Kidney epithelial cell (primary cell): ENCODE results near the gene DOCK10. TPM values are rescaled to one million over a fixed set of nuclear protein-coding genes. Genes with fewer than 3 reads are reported as not detected.

Experiments
- DNase-seq: peaks from one replicate; pipeline ENCODE4 v3.0.0-alpha.2; 2010; ENCODE audit warnings: low read depth
- H3K27me3 ChIP-seq: 2 replicates; pipeline ENCODE4 v1.6.0; 2011; ENCODE audit warnings: low read length; ENCODE audit not compliant: control insufficient read depth, insufficient read depth
- H3K36me3 ChIP-seq: 2 replicates; pipeline ENCODE4 v1.5.1; 2011; ENCODE audit warnings: low read length; ENCODE audit not compliant: control insufficient read depth, insufficient read depth
- H3K4me3 ChIP-seq: 2 replicates; pipeline ENCODE4 v1.5.1; 2011; ENCODE audit warnings: low read depth, mild to moderate bottlenecking, control low read depth, low read length
- CTCF ChIP-seq: IDR thresholded peaks from 2 replicates; pipeline ENCODE4 v1.5.1; 2011; ENCODE audit warnings: mild to moderate bottlenecking, moderate library complexity, low read length, control low read depth, inconsistent platforms; ENCODE audit not compliant: insufficient read depth, poor library complexity, severe bottlenecking
- total RNA-seq: library from RNA; depleted of rRNA; stranded (reverse); fragments of >200 nt; gene quantifications from 2 replicates; pipeline ENCODE4 v1.2.3, GENCODE V29; 2015

The DOCK10 gene
- total RNA-seq, 1 donor from 2014 or later, result 5.0 TPM

GRCh38 chr2:224901121-224901676 lies 141.1 kb downstream of the DOCK10 start:
- no peaks in the 10 kb centered on the region for H3K27me3 ChIP-seq
- no peak overlapping the region for H3K4me3 ChIP-seq
- DNase-seq, result no peak
- TF ChIP-seq CTCF, result no peak
- no peaks in the 10 kb centered on the region for H3K36me3 ChIP-seq

- DNase-seq, result no peak
- no peaks in the 10 kb centered on the region for H3K36me3 ChIP-seq
- TF ChIP-seq CTCF, result no peak
Observed at GRCh38 chr2:224895377-224895776, 146.9 kb downstream of the DOCK10 start.

GRCh38 chr2:224894356-224894755 lies 147.9 kb downstream of the DOCK10 start:
- TF ChIP-seq CTCF, result no peak
- no peak for DNase-seq
- H3K36me3 ChIP-seq, result no peaks in the 10 kb centered on the region
- no peak overlapping the region for H3K4me3 ChIP-seq
- no peaks in the 10 kb centered on the region for H3K27me3 ChIP-seq

More at GRCh38 chr2:224895377-224895776, 146.9 kb downstream of the DOCK10 start:
- Histone ChIP-seq H3K4me3 (no peak overlapping the region), H3K27me3 (no peaks in the 10 kb centered on the region)

- no peak for DNase-seq
- no peak for TF ChIP-seq CTCF
- no peaks in the 10 kb centered on the region for H3K36me3 ChIP-seq
- no peaks in the 10 kb centered on the region for H3K27me3 ChIP-seq
- H3K4me3 ChIP-seq, result no peak overlapping the region
Observed at GRCh38 chr2:224893848-224894247, 148.4 kb downstream of the DOCK10 start.

GRCh38 chr2:224892574-224893204 lies 149.6 kb downstream of the DOCK10 start:
- H3K36me3 ChIP-seq, result no peaks in the 10 kb centered on the region
- no peak overlapping the region for H3K4me3 ChIP-seq
- no peaks in the 10 kb centered on the region for H3K27me3 ChIP-seq
- no peak for TF ChIP-seq CTCF
- DNase-seq, result no peak

- TF ChIP-seq CTCF, result no peak
- DNase-seq, result no peak
- H3K4me3 ChIP-seq, result no peak overlapping the region
- no peaks in the 10 kb centered on the region for H3K27me3 ChIP-seq
- no peaks in the 10 kb centered on the region for H3K36me3 ChIP-seq
Observed at GRCh38 chr2:224890372-224890771, 151.9 kb downstream of the DOCK10 start.
